ENCODE results near the gene ZSCAN4.

Gene ZSCAN4

GRCh38 chr19:57682226-57682766 is 13.6 kb downstream of the ZSCAN4 start:
- DNase-seq (ENCODE audit: low spot score): no peak

- DNase-seq (ENCODE audit: low spot score): no peak
Measured at GRCh38 chr19:57686727-57687126, 18.0 kb downstream of the ZSCAN4 start.

- DNase-seq (ENCODE audit: low spot score): no peak
Measured at GRCh38 chr19:57687363-57688010, 18.8 kb downstream of the ZSCAN4 start.

GRCh38 chr19:57688011-57688763 is 19.5 kb downstream of the ZSCAN4 start:
- no peak for DNase-seq (ENCODE audit: low spot score)

GRCh38 chr19:57689750-57690149 is 21.0 kb downstream of the ZSCAN4 start:
- DNase-seq (ENCODE audit: low spot score): no peak

GRCh38 chr19:57701625-57702024 is 32.9 kb downstream of the ZSCAN4 start:
- DNase-seq (ENCODE audit: low spot score): no peak

GRCh38 chr19:57706346-57706745 is 37.6 kb downstream of the ZSCAN4 start:
- no peak for DNase-seq (ENCODE audit: low spot score)

- DNase-seq (ENCODE audit: low spot score): no peak
Measured at GRCh38 chr19:57708641-57709361, 40.1 kb downstream of the ZSCAN4 start, which contains the start of gene ZNF154. ZNF154 (minus strand) TSS chr19:57709204; CDS start chr19:57708971, 233 bp downstream.

- no peak for DNase-seq (ENCODE audit: low spot score)
Measured at GRCh38 chr19:57709616-57710015, 40.9 kb downstream of the ZSCAN4 start.

- DNase-seq (ENCODE audit: low spot score): no peak
Measured at GRCh38 chr19:57712222-57712621, 43.5 kb downstream of the ZSCAN4 start.

- no peak for DNase-seq (ENCODE audit: low spot score)
Measured at GRCh38 chr19:57719424-57719823, 50.7 kb downstream of the ZSCAN4 start.

GRCh38 chr19:57719901-57720519 is 51.3 kb downstream of the ZSCAN4 start:
- no peak for DNase-seq (ENCODE audit: low spot score)

- no peak for DNase-seq (ENCODE audit: low spot score)
Measured at GRCh38 chr19:57720878-57721277, 52.1 kb downstream of the ZSCAN4 start.
